GM18505 (cell line): ENCODE measurements around the gene ASIC1.

Experiments
- ATAC-seq: cut with Tn5 transposase; IDR thresholded peaks from one replicate; pipeline ENCODE4 v1.9.1; 2021; ENCODE audit not compliant: unreplicated experiment
- POLR2A ChIP-seq: IDR thresholded peaks from 4 replicates; pipeline ENCODE4 v1.6.1; 2011; ENCODE audit warnings: borderline replicate concordance; ENCODE audit not compliant: insufficient read depth, insufficient read length; ENCODE audit errors: extremely low read depth

ASIC1 gene

GRCh38 chr12:50060120-50060468, 2.7 kb downstream of the ASIC1 start:
- ATAC-seq = no peak
- TF ChIP-seq POLR2A = no peak

- no peak for ATAC-seq
- TF ChIP-seq POLR2A = no peak
Measured at GRCh38 chr12:50061171-50061570, 3.8 kb downstream of the ASIC1 start.

- no peak for ATAC-seq
- TF ChIP-seq POLR2A = no peak
Measured at GRCh38 chr12:50061946-50062686, 4.7 kb downstream of the ASIC1 start.

- no peak for ATAC-seq
- no peak for TF ChIP-seq POLR2A
Measured at GRCh38 chr12:50062728-50063460, 5.5 kb downstream of the ASIC1 start.

GRCh38 chr12:50065726-50066310, 8.4 kb downstream of the ASIC1 start:
- no peak for TF ChIP-seq POLR2A
- ATAC-seq = no peak

- no peak for ATAC-seq
- no peak for TF ChIP-seq POLR2A
Measured at GRCh38 chr12:50066402-50066801, 9.0 kb downstream of the ASIC1 start.

- TF ChIP-seq POLR2A = no peak
- no peak for ATAC-seq
Measured at GRCh38 chr12:50069069-50069468, 11.7 kb downstream of the ASIC1 start.

GRCh38 chr12:50069539-50069938, 12.1 kb downstream of the ASIC1 start:
- no peak for ATAC-seq
- TF ChIP-seq POLR2A = no peak

- no peak for TF ChIP-seq POLR2A
- no peak for ATAC-seq
Measured at GRCh38 chr12:50070314-50071060, 13.1 kb downstream of the ASIC1 start.

- ATAC-seq = no peak
- TF ChIP-seq POLR2A = no peak
Measured at GRCh38 chr12:50072198-50072907, 15.0 kb downstream of the ASIC1 start.

- no peak for ATAC-seq
Measured at GRCh38 chr12:50073206-50073605, 15.8 kb downstream of the ASIC1 start.

GRCh38 chr12:50073712-50074111, 16.3 kb downstream of the ASIC1 start:
- ATAC-seq = no peak
- TF ChIP-seq POLR2A = no peak

More at GRCh38 chr12:50073206-50073605, 15.8 kb downstream of the ASIC1 start:
- no peak for TF ChIP-seq POLR2A
